ENCODE measurements around the gene PGS1. TPM values are rescaled to one million over a fixed set of nuclear protein-coding genes. Genes with fewer than 3 reads are reported as not detected.
A peak's percentile ranks its signal among the peaks of the same experiment; 100 is the strongest.

Gene PGS1
- total and polyA plus RNA-seq, 2 of the 8 experiments (the other 6 are each of a cell fraction or from before 2014, with no cell fraction given) = 46.7 to 60.0 TPM

DNA sequence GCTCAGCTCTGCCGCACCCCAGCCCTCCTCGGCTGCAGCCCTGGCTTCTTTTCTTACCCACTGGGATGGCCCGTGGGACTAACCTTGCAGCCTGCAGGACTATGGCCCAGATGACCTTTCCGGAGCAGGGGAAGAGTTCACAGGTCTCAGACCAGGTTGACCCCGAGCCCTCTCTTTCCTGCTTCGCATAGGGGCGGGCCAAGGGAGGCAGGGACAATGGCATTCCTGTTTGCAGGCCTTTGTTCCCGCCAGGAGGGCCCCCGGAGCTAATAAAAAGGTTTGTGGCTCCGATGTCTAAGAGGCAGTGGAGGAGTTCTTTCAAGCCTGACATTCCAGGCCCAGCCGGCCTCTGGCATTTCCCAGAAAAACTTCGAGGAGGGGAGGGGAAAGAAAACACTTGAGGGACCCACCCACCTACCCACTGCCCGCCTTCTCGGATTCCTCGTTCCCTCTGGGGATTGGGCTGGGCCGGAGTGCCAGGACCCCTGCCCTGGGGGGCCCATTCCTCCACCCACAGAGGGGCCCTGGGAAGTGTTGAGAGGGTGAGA, 12.8 kb upstream of the PGS1 start (continued):
- TF ChIP-seq, protein P1, sequence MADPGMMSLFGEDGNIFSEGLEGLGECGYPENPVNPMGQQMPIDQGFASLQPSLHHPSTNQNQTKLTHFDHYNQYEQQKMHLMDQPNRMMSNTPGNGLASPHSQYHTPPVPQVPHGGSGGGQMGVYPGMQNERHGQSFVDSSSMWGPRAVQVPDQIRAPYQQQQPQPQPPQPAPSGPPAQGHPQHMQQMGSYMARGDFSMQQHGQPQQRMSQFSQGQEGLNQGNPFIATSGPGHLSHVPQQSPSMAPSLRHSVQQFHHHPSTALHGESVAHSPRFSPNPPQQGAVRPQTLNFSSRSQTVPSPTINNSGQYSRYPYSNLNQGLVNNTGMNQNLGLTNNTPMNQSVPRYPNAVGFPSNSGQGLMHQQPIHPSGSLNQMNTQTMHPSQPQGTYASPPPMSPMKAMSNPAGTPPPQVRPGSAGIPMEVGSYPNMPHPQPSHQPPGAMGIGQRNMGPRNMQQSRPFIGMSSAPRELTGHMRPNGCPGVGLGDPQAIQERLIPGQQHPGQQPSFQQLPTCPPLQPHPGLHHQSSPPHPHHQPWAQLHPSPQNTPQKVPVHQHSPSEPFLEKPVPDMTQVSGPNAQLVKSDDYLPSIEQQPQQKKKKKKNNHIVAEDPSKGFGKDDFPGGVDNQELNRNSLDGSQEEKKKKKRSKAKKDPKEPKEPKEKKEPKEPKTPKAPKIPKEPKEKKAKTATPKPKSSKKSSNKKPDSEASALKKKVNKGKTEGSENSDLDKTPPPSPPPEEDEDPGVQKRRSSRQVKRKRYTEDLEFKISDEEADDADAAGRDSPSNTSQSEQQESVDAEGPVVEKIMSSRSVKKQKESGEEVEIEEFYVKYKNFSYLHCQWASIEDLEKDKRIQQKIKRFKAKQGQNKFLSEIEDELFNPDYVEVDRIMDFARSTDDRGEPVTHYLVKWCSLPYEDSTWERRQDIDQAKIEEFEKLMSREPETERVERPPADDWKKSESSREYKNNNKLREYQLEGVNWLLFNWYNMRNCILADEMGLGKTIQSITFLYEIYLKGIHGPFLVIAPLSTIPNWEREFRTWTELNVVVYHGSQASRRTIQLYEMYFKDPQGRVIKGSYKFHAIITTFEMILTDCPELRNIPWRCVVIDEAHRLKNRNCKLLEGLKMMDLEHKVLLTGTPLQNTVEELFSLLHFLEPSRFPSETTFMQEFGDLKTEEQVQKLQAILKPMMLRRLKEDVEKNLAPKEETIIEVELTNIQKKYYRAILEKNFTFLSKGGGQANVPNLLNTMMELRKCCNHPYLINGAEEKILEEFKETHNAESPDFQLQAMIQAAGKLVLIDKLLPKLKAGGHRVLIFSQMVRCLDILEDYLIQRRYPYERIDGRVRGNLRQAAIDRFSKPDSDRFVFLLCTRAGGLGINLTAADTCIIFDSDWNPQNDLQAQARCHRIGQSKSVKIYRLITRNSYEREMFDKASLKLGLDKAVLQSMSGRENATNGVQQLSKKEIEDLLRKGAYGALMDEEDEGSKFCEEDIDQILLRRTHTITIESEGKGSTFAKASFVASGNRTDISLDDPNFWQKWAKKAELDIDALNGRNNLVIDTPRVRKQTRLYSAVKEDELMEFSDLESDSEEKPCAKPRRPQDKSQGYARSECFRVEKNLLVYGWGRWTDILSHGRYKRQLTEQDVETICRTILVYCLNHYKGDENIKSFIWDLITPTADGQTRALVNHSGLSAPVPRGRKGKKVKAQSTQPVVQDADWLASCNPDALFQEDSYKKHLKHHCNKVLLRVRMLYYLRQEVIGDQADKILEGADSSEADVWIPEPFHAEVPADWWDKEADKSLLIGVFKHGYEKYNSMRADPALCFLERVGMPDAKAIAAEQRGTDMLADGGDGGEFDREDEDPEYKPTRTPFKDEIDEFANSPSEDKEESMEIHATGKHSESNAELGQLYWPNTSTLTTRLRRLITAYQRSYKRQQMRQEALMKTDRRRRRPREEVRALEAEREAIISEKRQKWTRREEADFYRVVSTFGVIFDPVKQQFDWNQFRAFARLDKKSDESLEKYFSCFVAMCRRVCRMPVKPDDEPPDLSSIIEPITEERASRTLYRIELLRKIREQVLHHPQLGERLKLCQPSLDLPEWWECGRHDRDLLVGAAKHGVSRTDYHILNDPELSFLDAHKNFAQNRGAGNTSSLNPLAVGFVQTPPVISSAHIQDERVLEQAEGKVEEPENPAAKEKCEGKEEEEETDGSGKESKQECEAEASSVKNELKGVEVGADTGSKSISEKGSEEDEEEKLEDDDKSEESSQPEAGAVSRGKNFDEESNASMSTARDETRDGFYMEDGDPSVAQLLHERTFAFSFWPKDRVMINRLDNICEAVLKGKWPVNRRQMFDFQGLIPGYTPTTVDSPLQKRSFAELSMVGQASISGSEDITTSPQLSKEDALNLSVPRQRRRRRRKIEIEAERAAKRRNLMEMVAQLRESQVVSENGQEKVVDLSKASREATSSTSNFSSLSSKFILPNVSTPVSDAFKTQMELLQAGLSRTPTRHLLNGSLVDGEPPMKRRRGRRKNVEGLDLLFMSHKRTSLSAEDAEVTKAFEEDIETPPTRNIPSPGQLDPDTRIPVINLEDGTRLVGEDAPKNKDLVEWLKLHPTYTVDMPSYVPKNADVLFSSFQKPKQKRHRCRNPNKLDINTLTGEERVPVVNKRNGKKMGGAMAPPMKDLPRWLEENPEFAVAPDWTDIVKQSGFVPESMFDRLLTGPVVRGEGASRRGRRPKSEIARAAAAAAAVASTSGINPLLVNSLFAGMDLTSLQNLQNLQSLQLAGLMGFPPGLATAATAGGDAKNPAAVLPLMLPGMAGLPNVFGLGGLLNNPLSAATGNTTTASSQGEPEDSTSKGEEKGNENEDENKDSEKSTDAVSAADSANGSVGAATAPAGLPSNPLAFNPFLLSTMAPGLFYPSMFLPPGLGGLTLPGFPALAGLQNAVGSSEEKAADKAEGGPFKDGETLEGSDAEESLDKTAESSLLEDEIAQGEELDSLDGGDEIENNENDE (IDR thresholded peaks at IDR 0.05; ENCODE audit: insufficient replicate concordance, low read length) = no peak
- TF ChIP-seq POU5F1 (IDR thresholded peaks at IDR 0.05; ENCODE audit: low read depth, low read length) = no peak
- TF ChIP-seq CTBP2 (IDR thresholded peaks at IDR 0.05; ENCODE audit: borderline replicate concordance, insufficient read depth, insufficient read length, low read length) = peak; percentile 61
- peak; percentile 58; the same call in 1 of the 2 replicates for TF ChIP-seq SP1 (IDR thresholded peaks at IDR 0.05; ENCODE audit: low read depth, low read length)
- no peak for TF ChIP-seq POLR2A (IDR thresholded peaks at IDR 0.05; ENCODE audit: control extremely low read depth in 1 of 2, low read depth in 2 of 2, low read length in 2 of 2)
- TF ChIP-seq BRCA1 (IDR thresholded peaks at IDR 0.05; ENCODE audit: low read depth, low read length) = no peak
- TF ChIP-seq, protein P2, sequence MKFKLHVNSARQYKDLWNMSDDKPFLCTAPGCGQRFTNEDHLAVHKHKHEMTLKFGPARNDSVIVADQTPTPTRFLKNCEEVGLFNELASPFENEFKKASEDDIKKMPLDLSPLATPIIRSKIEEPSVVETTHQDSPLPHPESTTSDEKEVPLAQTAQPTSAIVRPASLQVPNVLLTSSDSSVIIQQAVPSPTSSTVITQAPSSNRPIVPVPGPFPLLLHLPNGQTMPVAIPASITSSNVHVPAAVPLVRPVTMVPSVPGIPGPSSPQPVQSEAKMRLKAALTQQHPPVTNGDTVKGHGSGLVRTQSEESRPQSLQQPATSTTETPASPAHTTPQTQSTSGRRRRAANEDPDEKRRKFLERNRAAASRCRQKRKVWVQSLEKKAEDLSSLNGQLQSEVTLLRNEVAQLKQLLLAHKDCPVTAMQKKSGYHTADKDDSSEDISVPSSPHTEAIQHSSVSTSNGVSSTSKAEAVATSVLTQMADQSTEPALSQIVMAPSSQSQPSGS (IDR thresholded peaks at IDR 0.05; ENCODE audit: low read length) = no peak
- TF ChIP-seq RNF2 (IDR thresholded peaks at IDR 0.05; ENCODE audit: borderline replicate concordance, low read depth, low read length, missing control alignments, poor library complexity, severe bottlenecking) = no peak
